Gastroesophageal sphincter (tissue), 3 donors: Measurements from ENCODE around the gene SNX5.

ENCODE experiments used
- EP300 ChIP-seq: sonication (generic); formaldehyde crosslinking; IDR thresholded peaks from one replicate; pipeline ENCODE4 v1.6.1; 2017; ENCODE audit warnings: antibody characterized with exemption, mild to moderate bottlenecking
- POLR2A ChIP-seq, 2 donors: fragments of 450-650 bp; IDR thresholded peaks; one replicate each; pipeline ENCODE4 v1.6.1; 2017; ENCODE audit warnings: antibody characterized with exemption in 2 of 2, mild to moderate bottlenecking in 2 of 2, moderate library complexity in 1 of 2
- POLR2AphosphoS5 ChIP-seq: sonication (generic); formaldehyde crosslinking; IDR thresholded peaks from one replicate; pipeline ENCODE4 v1.6.1; 2017; ENCODE audit warnings: antibody characterized with exemption
- TF ChIP-seq, protein P1 (sequence below), 4 experiments: fragments of 200-600 bp in 2 of 4; fragments of 450-650 bp in 2 of 4; sonication (generic) in 1 of 4; IDR thresholded peaks; one replicate each; pipeline ENCODE4 v1.5.1; 2017 to 2019; ENCODE audit warnings: antibody characterized with exemption in 4 of 4, mild to moderate bottlenecking in 2 of 4, moderate library complexity in 2 of 4

DNA sequence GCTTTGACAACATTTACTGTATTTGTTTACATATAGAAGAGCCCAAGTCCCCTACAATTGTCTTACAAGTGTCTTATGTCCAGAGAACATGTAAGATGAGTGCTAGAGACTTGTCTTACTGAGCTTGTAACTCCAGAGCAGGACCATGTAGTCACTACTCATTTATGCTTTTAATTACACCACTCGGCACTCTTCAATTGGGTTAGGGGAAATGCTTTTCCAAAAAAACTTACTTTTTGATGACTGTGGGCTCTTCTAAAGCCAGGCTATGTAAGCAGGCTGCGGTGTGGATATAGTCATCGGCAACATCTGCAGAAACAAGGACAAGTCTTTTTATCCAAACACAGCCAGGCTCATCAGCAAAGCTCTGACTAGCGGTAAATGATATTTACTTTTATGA is 18.7 kb downstream of the SNX5 start:
- TF ChIP-seq, protein P1, sequence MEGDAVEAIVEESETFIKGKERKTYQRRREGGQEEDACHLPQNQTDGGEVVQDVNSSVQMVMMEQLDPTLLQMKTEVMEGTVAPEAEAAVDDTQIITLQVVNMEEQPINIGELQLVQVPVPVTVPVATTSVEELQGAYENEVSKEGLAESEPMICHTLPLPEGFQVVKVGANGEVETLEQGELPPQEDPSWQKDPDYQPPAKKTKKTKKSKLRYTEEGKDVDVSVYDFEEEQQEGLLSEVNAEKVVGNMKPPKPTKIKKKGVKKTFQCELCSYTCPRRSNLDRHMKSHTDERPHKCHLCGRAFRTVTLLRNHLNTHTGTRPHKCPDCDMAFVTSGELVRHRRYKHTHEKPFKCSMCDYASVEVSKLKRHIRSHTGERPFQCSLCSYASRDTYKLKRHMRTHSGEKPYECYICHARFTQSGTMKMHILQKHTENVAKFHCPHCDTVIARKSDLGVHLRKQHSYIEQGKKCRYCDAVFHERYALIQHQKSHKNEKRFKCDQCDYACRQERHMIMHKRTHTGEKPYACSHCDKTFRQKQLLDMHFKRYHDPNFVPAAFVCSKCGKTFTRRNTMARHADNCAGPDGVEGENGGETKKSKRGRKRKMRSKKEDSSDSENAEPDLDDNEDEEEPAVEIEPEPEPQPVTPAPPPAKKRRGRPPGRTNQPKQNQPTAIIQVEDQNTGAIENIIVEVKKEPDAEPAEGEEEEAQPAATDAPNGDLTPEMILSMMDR (IDR thresholded peaks at IDR 0.05), result no peak
- TF ChIP-seq POLR2AphosphoS5 (no peak), POLR2A (IDR thresholded peaks at IDR 0.05) (no peak), EP300 (no peak)
